Memory B cell (primary cell): ENCODE results near the gene LRFN5.
"Not testable (repeated sequence)": the region's sequence is repeated elsewhere in the genome, so short reads cannot be mapped to it uniquely, and the experiment has no call there.

Experiments
- ATAC-seq: fragments of 150-1000 bp; cut with Tn5 transposase; 2 replicates; pipeline ENCODE4 v1.10.0; 2021; ENCODE audit warnings: low read depth, mild to moderate bottlenecking, moderate library complexity
- DNase-seq, 2 donors: peaks; one replicate each; pipeline ENCODE4 v3.0.0; 2022; ENCODE audit warnings: low spot score in 2 of 2
- H3K27ac Mint-ChIP-seq: one replicate; pipeline ENCODE4 v1.8.0; 2022; ENCODE audit warnings: mild to moderate bottlenecking, moderate library complexity, mixed read lengths
- H3K27me3 Mint-ChIP-seq: one replicate; pipeline ENCODE4 v1.8.0; 2022; ENCODE audit warnings: mixed read lengths
- H3K36me3 Mint-ChIP-seq: one replicate; pipeline ENCODE4 v1.8.0; 2022; ENCODE audit warnings: mild to moderate bottlenecking, mixed read lengths
- H3K4me1 Mint-ChIP-seq: one replicate; pipeline ENCODE4 v1.8.0; 2022; ENCODE audit warnings: mixed read lengths
- H3K4me3 Mint-ChIP-seq: one replicate; pipeline ENCODE4 v1.8.0; 2022; ENCODE audit warnings: mild to moderate bottlenecking, moderate library complexity, mixed read lengths
- H3K9me3 Mint-ChIP-seq: one replicate; pipeline ENCODE4 v1.8.0; 2022; ENCODE audit warnings: mixed read lengths

LRFN5 gene

DNA sequence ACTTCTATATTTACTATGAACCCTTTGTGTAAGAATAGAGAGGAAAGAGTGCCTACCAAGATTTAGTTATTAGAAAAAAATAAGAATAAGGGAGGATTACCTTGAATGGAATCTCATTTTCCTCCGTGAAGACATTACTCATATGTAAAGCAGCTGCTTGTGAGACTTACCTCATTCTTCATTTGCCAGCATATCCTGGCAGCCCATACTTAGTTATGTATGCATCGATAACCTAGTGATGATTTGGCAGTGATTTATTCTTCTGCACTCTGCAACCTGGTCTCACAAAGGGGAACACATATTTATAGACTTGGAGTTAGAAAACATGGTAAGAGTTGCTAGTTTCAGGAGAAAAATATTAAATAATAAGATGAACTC is 56.8 kb downstream of the LRFN5 start:
- H3K27ac Mint-ChIP-seq = no peak overlapping the region
- DNase-seq (no peak), ATAC-seq (no peak)
- H3K4me3 Mint-ChIP-seq = no peak overlapping the region
- no peaks in the 10 kb centered on the region for H3K36me3 Mint-ChIP-seq
- H3K9me3 Mint-ChIP-seq = no peaks in the 10 kb centered on the region
- no peaks in the 10 kb centered on the region for H3K27me3 Mint-ChIP-seq
- H3K4me1 Mint-ChIP-seq = no peaks in the 10 kb centered on the region

DNA sequence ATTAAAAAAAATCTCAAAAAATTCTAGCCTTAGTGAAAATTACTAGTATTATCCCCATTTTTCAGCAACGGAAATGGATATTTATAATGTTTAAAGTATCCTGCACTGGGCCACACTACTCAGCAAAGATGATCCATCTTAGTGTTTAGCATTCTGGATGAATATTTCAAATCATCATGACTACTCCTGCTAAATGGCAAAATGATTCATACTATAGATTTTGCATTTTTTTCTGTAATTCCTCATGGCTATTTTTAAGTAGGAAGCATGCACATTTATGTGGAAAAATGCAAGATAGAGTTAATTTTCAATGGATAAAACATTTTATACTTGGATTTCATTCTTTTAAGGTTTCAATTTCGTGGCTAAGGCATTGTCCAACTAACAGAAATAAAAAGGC is 59.6 kb downstream of the LRFN5 start:
- Mint-ChIP-seq H3K27me3 (no peaks in the 10 kb centered on the region), H3K4me1 (no peaks in the 10 kb centered on the region), H3K4me3 (no peak overlapping the region), H3K9me3 (no peaks in the 10 kb centered on the region), H3K27ac (no peak overlapping the region), H3K36me3 (no peaks in the 10 kb centered on the region)
- ATAC-seq (no peak), DNase-seq (no peak)

DNA sequence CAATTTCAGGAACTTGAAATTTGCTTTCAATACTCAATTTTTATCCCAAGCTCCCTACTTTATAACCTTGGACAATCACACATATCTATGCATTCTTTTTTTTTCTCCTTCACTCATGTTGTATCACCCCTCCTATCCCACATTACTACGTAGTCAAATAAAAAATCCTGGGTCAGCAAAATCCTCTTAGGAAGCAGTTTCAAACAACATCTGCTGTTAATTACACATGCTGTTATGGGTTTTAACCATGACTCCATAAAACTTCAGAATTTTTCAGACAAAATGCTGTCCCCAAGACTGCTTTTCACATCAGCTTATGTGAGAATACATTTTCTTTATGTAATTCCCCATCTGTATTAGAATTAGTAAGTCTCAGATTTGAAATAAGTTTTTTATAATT is 61.7 kb downstream of the LRFN5 start:
- Mint-ChIP-seq H3K9me3 (no peaks in the 10 kb centered on the region), H3K36me3 (no peaks in the 10 kb centered on the region), H3K27me3 (no peaks in the 10 kb centered on the region), H3K4me1 (no peaks in the 10 kb centered on the region), H3K4me3 (no peak overlapping the region), H3K27ac (no peak overlapping the region)
- no peak for ATAC-seq
- DNase-seq = no peak

DNA sequence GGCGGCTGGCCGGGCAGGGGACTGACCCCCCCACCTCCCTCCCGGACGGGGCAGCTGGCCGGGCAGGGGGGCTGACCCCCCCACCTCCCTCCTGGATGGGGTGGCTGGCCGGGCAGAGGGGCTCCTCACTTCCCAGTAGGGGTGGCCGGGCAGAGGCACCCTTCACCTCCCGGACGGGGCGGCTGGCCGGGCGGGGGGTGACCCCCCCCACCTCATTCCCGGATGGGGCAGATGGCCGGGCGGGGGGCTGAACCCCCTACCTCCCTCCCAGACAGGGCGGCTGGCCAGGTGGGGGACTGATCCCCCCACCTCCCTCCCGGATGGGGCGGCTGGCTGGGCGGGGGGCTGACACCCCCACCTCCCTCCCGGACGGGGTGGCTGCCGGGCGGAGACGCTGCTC is 66.9 kb downstream of the LRFN5 start:
- not testable (repeated sequence) for DNase-seq, H3K4me1 Mint-ChIP-seq, H3K36me3 Mint-ChIP-seq, H3K4me3 Mint-ChIP-seq, ATAC-seq, H3K27ac Mint-ChIP-seq, H3K9me3 Mint-ChIP-seq, H3K27me3 Mint-ChIP-seq

DNA sequence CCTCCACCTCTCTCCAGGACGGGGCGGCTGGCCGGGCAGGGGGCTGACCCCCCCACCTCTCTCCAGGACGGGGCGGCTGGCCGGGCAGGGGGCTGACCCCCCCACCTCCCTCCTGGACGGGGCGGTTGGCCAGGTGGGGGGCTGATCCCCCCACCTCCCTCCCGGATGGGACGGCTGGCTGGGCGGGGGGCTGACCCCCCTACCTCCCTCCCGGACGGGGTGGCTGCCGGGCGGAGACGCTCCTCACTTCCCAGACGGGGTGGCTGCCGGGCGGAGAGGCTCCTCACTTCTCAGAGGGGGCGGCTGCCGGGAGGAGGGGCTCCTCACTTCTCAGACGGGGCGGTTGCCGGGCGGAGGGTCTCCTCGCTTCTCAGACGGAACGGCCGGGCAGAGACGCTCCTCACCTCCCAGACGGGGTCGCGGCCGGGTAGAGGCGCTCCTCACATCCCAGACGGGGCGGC is 67.9 kb downstream of the LRFN5 start:
- H3K9me3 Mint-ChIP-seq, H3K4me1 Mint-ChIP-seq, DNase-seq, H3K27me3 Mint-ChIP-seq, ATAC-seq, H3K36me3 Mint-ChIP-seq, H3K4me3 Mint-ChIP-seq, H3K27ac Mint-ChIP-seq: not testable (repeated sequence)

DNA sequence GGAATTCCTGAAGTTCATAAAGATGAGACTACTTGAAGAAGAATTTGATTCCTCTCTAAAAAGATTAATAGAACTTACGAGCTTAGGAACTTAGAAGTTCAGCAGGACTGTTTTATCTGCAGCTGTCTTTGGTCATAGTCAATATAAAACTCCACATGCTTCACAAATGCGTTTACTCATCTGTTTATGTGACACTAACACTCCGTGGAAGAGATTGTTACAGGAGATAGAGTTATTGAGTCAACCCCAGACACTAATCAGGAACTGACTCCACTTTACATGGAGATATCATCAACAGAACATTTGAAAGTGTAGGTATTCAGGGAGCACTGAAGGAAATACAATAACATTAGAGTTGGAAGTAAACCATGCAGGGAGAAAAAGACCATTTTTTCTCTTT is 92.8 kb downstream of the LRFN5 start:
- no peaks in the 10 kb centered on the region for H3K4me1 Mint-ChIP-seq

DNA sequence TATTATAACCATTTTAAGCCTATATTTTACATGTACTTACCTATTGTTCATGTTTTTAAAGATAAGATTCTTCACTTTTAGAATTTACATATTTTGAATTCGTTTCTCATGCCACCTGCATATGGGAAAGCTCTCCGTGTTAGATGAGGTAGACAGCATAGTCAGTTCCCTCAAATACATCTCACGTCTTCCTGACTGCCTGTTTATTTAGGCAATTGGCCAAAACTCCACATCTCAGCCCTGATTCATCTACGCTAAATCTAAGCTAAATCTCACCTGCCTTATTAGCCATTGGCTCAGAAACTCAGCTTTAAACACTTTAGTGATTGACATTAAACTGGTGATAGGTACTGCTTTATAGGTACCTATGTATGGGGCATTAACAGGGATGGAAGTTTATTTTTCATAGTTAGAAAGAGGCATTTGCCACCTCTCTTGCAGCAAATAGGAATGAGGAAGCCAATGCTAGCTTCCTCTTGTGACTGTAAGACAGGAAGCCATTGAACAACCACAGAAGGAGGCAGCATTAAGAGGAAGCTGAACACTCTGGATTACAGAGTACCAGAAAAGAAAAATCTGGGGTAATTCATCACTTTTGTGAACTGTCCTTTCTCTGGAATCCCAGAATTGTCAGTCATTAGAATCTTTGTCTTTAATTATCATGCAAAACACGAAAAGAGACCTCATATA is 111.9 kb downstream of the LRFN5 start:
- no peaks in the 10 kb centered on the region for H3K36me3 Mint-ChIP-seq
- no peak overlapping the region for H3K27ac Mint-ChIP-seq
- peaks cover 7% of the 10 kb centered on the region for H3K4me1 Mint-ChIP-seq
- H3K4me3 Mint-ChIP-seq = no peak overlapping the region
- DNase-seq = no peak
- ATAC-seq = peak; percentile 82
- no peaks in the 10 kb centered on the region for H3K9me3 Mint-ChIP-seq
- no peaks in the 10 kb centered on the region for H3K27me3 Mint-ChIP-seq

More for the DNA sequence above, 92.8 kb downstream of the LRFN5 start:
- no peaks in the 10 kb centered on the region for H3K36me3 Mint-ChIP-seq
- peaks cover 2% of the 10 kb centered on the region for H3K9me3 Mint-ChIP-seq
- no peaks in the 10 kb centered on the region for H3K27me3 Mint-ChIP-seq
- H3K4me3 Mint-ChIP-seq = no peak overlapping the region
- no peak for ATAC-seq
- no peak overlapping the region for H3K27ac Mint-ChIP-seq
- no peak for DNase-seq

DNA sequence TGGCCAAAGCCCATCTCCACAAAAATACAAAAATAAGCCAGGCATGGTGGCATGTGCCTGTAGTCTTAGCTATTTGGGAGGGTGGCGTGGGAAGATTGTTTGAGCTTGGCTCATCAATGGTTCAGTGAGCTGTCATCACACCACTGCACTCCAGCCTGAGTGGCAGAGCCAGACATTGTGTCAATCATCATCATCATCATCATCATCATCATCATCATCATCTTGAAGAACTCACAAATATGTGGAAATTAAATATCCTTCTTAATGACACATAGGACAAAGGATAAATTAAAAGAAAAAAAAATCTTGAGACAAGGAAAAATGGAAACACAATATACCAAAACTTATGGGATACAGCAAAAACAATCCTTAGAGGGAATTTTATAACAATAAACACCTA is 132.5 kb downstream of the LRFN5 start:
- ATAC-seq (no peak), DNase-seq (no peak)
- Mint-ChIP-seq H3K27ac (no peak overlapping the region), H3K36me3 (no peaks in the 10 kb centered on the region), H3K4me3 (no peak overlapping the region), H3K9me3 (no peaks in the 10 kb centered on the region), H3K4me1 (peaks cover 4% of the 10 kb centered on the region), H3K27me3 (no peaks in the 10 kb centered on the region)

DNA sequence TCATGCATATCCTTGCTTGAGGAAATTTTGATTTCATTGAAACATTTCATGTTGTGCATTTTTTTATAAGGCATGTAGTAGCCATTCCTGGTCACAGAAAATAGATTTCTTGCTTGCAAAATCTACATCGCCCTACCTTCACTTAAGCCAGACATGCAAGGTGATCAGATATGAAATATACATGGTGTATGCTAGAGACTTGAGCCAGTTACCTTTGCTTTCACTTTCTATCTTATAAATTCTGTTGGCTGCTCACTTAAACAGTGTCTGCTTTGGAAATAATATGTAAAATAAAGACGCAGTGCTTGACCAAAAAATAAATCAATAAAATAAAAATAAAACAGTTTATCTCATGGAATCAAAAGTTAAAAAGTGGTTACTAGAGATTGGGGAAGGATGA is 136.5 kb downstream of the LRFN5 start:
- ATAC-seq (no peak), DNase-seq (no peak)
- no peaks in the 10 kb centered on the region for H3K9me3 Mint-ChIP-seq
- no peaks in the 10 kb centered on the region for H3K27me3 Mint-ChIP-seq
- no peak overlapping the region for H3K27ac Mint-ChIP-seq
- H3K36me3 Mint-ChIP-seq = no peaks in the 10 kb centered on the region
- no peak overlapping the region for H3K4me3 Mint-ChIP-seq
- H3K4me1 Mint-ChIP-seq = peaks cover 6% of the 10 kb centered on the region

DNA sequence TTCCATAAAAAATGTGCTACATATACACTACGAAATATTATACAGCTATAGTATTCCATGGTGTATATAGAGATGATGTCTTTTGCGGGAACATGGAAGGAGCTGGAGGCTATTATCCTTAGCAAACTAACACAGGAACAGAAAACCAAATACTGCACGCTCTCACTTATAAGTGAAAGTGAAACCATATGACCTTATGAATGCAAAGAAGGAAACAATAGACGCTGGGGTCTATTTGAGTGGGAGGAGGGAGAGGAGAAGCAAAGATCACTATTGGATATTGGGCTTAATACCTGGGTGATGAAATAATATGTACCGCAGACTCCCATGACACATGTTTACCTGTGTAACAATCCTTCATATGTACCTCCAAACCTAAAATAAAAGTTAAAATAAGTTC is 142.8 kb downstream of the LRFN5 start:
- ATAC-seq (peak; percentile 69), DNase-seq (no peak)
- Mint-ChIP-seq H3K27ac (peak overlapping the region; percentile 43), H3K4me3 (peak overlapping the region; percentile 67), H3K4me1 (peaks cover 12% of the 10 kb centered on the region), H3K27me3 (no peaks in the 10 kb centered on the region), H3K36me3 (no peaks in the 10 kb centered on the region), H3K9me3 (peaks cover 2% of the 10 kb centered on the region)

DNA sequence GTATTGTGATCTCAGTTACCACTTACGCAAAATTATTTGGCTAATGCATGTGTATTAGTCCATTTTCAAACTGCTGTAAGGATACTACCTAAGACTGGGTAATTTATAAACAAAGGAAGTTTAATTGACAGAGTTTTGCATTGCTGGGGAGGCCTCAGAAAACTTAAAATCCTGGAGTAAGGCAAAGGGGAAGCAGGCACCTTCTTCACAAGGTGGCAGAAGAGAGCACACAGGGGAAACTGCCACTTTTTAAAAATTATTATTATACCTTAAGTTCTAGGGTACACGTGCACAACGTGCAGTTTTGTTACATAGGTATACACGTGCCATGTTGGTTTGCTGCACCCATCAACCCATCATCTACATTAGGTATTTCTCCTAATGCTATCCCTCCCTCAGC is 143.9 kb downstream of the LRFN5 start:
- not testable (repeated sequence) for H3K36me3 Mint-ChIP-seq, H3K4me3 Mint-ChIP-seq, H3K27ac Mint-ChIP-seq

DNA sequence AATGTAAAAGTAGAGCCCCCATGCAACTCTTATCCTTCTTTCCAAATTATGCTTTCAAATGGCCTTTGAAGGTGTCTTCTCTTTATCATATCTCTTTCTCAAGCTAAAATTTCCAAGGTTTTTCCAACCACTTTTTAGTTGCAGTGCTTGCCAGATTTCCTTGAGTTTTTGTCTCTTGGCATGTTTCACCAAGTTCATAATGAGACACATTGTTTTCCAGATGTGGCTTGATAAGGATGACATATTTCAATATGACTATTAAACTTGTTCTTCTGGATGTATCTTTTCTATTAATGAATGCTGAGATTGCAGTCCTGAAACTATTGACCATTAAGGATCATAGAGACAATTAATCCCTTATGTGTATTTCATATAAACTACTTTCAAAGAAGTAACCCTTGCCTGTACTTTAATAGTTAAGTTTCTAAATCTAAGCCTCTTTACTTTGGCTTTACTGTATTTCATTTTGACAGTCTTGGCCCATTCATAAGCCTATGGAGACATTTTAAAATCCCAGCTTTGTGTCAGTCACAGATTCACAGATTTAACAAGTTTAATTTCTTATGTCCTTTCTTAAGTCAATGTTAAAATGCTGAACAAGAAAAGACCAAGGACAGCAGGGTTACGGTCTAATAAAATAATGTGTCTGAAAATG is 151.5 kb downstream of the LRFN5 start:
- ATAC-seq (no peak), DNase-seq (no peak)
- Mint-ChIP-seq H3K27me3 (no peaks in the 10 kb centered on the region), H3K4me1 (no peaks in the 10 kb centered on the region), H3K9me3 (no peaks in the 10 kb centered on the region), H3K27ac (no peak overlapping the region), H3K4me3 (no peak overlapping the region), H3K36me3 (no peaks in the 10 kb centered on the region)

More for the DNA sequence above, 143.9 kb downstream of the LRFN5 start:
- peaks cover 12% of the 10 kb centered on the region for H3K4me1 Mint-ChIP-seq
- H3K27me3 Mint-ChIP-seq, H3K9me3 Mint-ChIP-seq, ATAC-seq, DNase-seq: not testable (repeated sequence)

DNA sequence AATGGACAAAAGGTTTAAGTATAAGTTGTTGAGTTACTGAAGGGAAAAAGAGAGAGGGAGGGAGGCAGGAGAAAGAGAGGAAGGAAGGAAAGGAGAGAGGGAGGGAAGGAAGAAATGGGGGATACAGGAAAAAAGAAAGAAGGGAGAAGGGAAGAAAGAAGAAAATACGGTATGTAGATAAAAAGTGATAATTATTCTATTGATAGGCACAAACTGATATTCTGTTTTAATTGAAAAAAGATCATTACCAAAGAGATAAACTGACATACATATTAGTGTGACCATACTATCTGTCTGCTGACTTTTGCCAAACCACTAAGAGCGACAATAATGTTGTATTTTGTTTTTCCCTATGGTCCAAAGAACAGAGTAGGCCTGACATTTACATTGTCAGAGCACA is 154.5 kb downstream of the LRFN5 start:
- no peak for ATAC-seq
- H3K9me3 Mint-ChIP-seq = no peaks in the 10 kb centered on the region
- no peaks in the 10 kb centered on the region for H3K27me3 Mint-ChIP-seq
- H3K27ac Mint-ChIP-seq = no peak overlapping the region
- no peak overlapping the region for H3K4me3 Mint-ChIP-seq
- no peaks in the 10 kb centered on the region for H3K36me3 Mint-ChIP-seq
- no peaks in the 10 kb centered on the region for H3K4me1 Mint-ChIP-seq
- DNase-seq = no peak

DNA sequence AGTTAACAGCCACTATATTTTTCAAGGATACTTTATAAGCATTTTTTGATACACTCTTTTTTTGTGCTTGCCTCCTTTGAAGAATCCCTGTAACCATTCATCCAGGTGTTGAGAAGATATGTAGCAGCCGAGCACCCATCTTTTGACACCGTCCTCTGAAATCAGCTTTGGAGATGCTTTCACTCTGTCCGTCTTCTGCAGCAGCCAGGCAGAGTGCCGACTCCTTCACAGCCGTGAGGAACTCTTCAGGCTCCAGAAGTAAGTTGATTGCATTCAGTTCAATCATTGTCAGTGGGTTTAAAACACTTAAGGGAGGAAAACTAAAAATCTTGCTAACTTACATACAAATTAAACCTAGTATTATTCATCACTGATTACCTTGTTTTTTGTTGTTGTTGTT is 160.1 kb downstream of the LRFN5 start:
- Mint-ChIP-seq H3K9me3 (no peaks in the 10 kb centered on the region), H3K4me1 (no peaks in the 10 kb centered on the region), H3K27ac (no peak overlapping the region), H3K4me3 (no peak overlapping the region), H3K27me3 (no peaks in the 10 kb centered on the region), H3K36me3 (no peaks in the 10 kb centered on the region)
- DNase-seq (no peak), ATAC-seq (no peak)
